GM12892 (cell line): ENCODE measurements around the gene SDK2.

ENCODE experiments used
- POLR2A ChIP-seq: IDR thresholded peaks from 2 replicates; pipeline ENCODE4 v1.6.1; 2011; ENCODE audit warnings: low read depth, low read length, control low read depth
- POLR2AphosphoS5 ChIP-seq: IDR thresholded peaks from 2 replicates; pipeline ENCODE4 v1.6.1; 2011; ENCODE audit warnings: low read depth, low read length, control low read depth

DNA sequence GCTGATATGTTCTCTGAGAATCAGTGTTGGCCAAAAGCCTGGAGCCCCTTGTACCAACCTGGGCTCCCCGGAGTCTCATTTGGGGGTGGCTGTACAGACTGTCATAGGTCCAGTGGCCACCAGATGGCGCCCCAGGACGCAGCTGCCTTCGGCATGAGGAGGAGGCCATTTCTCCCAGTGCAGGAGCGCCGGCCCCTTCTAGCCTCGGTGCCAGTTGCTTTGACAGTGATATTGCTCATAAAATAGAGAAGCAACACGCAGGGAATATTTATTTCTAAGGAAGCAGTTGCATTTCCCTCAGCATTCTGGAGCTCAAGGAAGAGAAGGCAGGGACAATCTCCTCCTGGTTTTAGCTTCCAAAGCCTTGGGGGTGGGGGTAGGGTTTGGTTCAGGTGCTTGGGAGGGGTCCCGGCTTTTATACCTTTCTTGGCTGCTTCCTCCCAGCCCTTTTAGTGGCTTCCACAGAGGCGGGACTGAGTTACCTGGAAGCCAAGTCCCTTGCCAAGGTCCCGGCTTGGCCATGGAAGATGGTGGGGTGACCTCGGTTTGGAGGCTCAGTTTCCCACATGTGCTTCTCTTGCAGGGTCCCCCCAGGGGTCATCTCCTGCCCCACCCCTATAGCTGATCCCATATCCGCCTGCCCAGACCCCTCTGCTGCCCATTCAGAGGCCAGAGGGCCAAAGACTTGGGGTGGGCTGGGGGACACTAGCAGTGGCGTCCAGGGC is 214.6 kb downstream of the SDK2 start:
- TF ChIP-seq POLR2A: no peak
- TF ChIP-seq POLR2AphosphoS5: no peak
